HK-2 (cell line): ENCODE data around the gene GMPPA.

Experiments used
- DNase-seq: peaks from one replicate; pipeline ENCODE4 v3.0.0-alpha.2; 2018; ENCODE audit not compliant: unreplicated experiment

Gene GMPPA

GRCh38 chr2:219506153-219506801, 7.6 kb downstream of the GMPPA start:
- DNase-seq: no peak

DNA sequence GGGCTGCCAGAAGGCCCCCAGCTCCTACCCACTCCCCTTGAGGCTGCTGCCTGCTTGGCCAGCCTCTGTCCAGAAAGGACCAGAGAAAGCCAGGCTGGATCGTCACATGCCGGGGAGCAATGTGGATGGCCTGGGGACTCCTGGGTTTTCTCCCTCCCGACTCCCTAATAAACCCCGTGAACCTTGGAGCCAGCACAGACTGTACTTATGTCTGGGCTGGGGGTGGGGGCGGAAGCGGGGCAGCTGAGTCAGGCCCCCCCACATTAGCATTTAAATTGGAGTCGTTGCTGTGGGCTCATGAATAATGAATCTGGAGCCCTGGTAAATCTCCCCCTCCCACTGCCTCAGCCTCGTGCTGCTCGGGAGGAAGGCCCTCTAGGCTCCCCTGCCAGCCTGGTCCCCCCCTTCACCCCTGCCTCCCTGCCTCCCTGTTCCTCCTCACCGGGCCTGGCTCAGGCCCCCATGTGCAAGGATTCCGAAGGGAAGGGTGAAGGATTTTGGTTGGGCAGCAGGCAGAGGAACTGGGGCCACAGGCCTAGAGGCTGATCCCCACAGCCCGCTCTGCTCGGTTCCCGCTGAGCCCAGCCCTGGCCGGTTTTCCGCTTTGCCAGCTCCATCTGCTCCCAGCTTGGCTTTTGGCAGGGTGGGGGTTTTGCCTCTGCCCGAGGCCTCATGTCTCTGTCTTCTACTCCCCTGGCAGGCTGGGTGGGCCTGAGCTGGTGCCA, 8.3 kb downstream of the GMPPA start:
- DNase-seq: no peak

GRCh38 chr2:219507581-219508443, 9.1 kb downstream of the GMPPA start:
- no peak for DNase-seq

DNA sequence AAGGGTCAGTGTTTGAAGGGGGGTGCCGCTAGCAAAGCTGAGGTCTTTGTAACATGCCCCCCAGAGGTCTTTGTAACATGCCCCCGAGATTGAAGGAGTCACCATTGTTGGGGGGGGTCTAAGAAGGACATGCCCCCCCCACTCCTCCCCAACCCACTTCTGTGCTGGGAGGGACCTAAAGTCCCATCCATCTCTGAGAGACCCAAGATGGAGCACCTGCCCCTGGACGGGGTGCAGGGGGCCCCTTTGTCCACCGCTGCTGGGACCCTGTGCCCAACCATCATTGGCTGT, 9.7 kb downstream of the GMPPA start:
- DNase-seq: no peak

DNA sequence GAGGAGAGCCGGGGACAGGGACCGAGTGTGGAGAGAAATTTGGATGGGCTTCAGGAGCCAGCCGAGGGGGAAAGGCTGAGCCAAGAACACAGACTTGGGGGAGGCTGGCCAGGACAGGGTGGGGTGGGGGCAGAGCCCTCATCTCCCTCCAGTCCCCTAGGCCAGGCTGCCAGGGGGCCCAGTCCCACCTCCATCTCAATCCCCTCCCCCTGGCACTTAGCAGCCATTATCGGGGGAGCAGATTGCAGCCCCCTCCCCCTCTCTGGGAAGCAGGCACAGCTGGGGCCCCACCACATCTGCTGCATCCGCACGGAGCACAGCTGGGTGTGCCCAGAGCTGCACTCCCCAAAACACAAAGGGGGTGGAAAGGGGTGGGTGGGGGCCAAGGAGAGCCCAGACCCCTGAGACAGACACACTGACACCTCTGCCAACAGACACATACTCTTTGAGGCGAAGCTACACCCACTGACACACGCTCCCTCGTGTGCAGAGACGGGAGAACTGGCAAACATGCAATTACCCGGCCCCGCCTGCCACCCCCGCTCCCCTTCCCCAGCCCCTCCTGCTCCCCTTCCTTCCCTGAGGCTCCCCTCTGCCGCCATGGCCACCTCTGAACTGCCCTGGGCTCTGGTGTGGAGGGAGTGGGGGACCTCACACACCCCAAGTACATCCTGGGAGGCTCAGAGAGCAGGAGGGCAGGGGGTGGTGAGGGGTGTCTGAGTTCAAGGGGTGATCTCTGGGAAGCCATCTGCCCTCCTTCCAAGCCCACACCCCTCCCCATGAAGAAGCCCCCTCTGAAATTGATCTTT, 10.5 kb downstream of the GMPPA start:
- no peak for DNase-seq

- peak; percentile 58 for DNase-seq
Observed at GRCh38 chr2:219509780-219510511, 11.3 kb downstream of the GMPPA start.

- no peak for DNase-seq
Observed at GRCh38 chr2:219510512-219511135, 11.9 kb downstream of the GMPPA start.

DNA sequence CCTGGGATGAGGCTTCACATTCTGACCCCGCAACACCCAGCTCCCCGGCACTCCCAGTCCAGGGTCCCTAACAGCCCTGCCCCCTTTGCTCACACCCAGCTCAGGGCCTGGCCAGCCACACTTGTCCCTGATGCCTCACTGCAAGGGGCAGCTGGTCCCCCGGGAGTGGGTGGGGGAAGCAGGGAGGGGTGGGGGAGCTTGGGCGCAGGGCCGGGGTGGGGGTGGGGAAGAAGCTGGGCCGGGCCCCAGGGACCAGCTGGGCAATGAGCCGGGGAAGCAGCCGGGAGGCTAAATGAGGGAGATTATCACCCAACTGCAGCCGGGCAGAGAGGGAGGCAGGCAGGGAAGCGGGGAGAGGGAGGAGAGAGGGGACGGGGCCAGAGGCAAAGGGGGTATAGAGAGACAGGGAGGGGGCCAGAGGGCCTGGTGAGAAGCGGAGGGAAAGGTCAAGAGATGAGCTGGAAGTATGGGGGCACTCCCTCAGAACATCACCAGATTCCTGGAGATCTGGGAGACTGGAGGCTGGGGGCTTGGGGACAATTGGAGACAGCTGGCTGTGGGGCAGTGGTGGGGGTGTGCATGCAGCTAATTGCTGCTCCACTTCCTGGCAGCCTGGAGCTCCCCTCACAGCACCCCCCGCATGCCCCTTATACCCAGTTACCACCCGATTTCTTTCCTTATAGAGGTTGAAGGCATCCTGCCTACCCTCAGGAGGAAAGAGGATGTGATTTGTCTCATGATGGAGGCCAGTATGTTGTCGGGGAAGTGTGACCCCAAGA, 13.0 kb downstream of the GMPPA start:
- DNase-seq: no peak

DNA sequence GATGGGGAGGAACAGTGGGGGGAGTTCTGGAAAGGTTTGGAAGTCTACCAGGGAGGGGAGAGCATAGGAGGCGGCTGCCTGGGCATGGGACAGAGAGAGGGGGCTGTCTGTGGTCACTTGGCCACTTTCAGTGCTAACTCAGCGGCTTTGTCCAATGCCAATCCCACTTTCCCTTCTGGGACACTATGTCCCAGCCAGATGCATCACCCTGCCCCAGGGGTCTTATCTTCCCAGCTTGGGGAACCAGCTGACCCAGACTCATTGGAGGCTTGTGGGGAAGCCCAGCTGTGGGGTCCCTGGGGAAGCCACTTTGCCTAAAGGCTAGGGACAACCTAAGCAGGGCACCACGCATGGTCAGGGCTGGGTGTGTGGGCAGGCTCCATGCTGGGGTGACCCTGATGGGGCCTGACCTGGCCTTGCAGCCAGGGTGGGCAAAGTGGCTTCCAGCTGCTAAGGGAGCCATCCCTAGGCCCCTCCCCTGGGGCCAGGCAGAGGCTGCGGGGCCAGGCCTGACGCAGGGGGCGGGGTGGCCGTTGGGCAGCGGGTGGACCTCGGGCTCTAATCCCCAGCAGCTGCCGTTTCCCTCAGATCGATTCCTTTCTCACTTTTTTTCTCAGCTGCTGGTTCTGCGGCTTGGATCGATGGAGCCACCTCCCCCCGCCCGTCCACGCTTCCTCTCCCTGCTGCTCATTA, 14.0 kb downstream of the GMPPA start:
- no peak for DNase-seq

GRCh38 chr2:219513787-219514186, 15.1 kb downstream of the GMPPA start:
- DNase-seq: no peak

DNA sequence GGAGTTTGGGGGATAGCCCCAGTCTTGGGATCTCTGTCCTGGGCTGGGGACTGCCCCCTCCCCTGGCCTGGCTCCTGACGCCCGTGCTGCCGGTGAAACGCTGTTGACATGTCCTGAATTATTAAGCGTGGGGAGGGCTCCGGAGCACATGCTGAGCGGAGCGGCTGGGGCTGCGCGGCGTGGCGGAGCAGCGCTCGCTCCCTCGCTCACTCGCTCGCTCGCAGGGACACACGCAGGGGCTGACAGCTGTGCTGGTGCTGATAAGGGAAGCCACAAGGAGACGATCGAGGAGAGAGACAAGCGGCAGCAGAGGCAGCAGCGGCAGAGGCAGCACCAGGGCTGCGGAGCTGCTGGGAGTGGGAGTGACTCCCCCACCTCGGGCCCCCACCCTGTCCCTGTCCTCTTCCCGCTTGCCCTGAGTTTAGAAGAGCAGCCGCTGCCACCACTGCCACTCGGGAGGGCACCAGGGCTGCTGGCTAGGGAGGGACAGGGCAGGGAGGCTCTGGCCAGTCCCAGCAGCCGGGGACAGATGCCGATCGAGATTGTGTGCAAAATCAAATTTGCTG, 15.6 kb downstream of the GMPPA start, which contains the start of gene ASIC4:
ASIC4 (plus strand) TSS at position 287 of the 566 bp plus-strand sequence; CDS start at position 530, 243 bp downstream.
- no peak for DNase-seq

DNA sequence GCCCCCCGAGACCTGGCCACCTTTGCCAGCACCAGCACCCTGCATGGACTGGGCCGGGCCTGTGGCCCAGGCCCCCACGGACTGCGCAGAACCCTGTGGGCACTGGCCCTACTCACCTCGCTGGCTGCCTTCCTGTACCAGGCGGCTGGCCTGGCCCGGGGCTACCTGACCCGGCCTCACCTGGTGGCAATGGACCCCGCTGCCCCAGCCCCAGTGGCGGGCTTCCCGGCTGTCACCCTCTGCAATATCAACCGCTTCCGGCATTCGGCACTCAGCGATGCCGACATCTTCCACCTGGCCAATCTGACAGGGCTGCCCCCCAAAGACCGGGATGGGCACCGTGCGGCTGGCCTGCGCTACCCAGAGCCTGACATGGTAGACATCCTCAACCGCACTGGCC, 16.1 kb downstream of the GMPPA start:
- DNase-seq: no peak

DNA sequence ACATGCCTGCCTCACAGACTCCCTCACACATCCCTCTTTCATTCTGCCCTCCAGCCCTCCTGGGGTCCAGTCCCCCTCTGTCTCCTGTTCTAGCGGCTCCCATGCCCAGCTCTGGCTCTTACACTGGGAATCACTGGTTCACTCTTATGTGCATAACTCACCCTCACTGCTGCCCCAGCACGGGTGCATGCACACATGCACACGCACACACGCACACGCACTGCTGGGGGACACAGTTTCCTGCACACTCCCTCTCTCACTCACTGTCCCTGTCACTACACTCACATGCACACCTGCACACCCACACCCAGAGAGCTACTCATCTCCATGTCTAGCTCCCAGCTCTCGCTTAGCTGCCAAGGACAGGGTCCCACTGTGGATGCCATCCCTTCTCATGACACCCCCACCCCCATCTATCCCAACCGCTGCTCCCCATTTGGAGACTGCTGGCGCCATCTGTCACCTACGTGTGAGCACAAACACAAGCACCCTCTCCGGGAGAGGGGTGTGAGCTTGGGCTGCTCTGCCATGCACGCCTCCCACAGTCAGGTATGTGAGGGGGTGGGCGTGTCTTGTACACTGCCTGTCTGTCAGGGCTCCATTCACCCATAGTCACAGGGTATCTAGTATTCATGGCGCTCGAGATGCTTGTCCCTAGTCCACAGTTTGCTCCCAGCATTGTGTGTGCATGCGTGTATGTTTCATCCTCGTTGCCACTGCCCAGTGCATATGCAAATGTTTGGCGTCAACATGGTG, 17.4 kb downstream of the GMPPA start:
- no peak for DNase-seq

- DNase-seq: no peak
Observed at GRCh38 chr2:219516888-219517287, 18.2 kb downstream of the GMPPA start.

DNA sequence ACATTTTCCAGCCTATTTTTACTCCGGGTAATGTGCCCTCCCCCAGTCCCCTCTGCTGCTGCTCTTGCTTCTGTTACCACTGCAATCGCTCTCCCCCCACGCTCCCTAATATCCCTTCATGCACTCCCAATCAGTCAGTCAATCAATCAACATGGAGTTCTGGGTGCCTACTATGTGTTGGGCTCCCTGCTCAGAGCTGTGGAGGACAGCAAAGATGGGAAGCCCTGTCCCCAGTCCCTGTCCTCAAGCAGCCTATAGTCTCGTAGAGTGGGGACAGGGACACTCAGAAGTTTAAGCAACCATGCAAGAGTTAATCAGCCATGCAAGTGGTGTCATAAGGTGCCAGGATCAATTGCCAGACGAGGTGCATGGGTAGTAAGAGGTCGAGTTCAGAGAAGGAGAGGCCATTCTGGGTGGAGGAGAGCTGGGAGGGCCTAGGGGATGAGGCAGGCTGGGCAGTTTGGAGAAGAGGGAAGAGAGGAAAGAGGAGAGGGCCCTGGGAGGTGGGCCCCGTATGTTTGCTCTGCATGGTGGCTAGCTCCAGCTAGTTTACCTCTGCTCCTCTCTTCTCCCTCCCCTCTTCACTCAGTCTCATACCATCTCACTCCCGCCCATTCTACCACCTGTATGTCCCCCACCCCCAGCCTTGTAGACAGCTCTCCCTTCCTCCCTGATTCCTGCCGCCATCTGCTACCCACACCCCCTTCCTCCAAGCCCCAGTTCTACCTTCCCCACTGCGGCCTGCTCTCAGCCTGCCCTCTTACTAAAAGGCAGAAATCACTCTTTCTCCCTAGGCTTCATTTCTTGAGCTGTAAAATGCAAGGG, 19.5 kb downstream of the GMPPA start:
- no peak for DNase-seq

DNA sequence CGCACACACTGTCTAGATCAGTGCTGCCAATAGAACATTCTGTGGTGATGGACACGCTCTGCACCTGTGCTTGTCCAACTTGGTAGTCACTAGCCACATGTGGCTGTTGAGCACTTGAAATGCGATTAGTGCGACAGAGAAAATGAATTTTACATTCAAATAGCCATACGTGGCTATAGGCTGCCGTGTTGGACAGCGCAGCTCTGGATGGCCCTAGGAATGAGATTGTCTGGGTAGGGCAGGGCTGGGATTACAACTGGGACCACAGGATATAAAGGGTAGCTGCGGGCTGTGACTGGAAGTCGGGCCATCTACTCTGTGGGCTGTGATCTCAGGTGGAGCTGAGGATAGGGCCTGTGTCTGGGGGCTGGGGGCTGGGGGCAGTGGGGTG, 20.8 kb downstream of the GMPPA start:
- no peak for DNase-seq

DNA sequence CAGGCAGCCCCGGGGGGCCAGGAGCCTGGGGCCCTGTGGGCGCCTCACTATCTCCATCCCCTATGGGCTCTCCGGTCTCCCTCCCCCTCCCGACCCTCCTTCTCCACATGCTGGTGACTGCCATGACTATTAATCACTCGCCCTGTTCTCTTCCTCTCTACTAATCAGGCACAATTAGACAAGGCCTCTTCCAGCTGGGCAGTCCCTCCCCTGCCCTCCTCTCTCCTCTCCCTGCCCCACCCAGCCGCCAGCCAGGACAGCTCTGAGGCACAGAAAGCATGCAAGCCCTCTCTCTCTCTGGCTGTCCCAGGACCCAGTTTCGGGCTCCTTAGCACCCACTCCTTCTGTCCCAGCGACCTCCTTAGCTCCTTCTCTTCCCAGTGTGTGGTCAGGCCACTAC, 21.4 kb downstream of the GMPPA start:
- no peak for DNase-seq
